C4-2B (cell line): ENCODE measurements around the gene PRKD2.

Source experiments
- CTCF ChIP-seq: fragments of 450-650 bp; conservative IDR thresholded peaks from 2 replicates; pipeline ENCODE4 v1.5.1; 2017; ENCODE audit warnings: mild to moderate bottlenecking
- ZFX ChIP-seq: fragments of 450-650 bp; IDR thresholded peaks from 2 replicates; pipeline ENCODE4 v1.6.1; 2017

GRCh38 chr19:46696052-46696451, 20.9 kb downstream of the PRKD2 start:
- no peak for TF ChIP-seq CTCF
- TF ChIP-seq ZFX: no peak
